BJ (cell line): ENCODE results near the gene NNMT. TPM values are rescaled to one million over a fixed set of nuclear protein-coding genes. Genes with fewer than 3 reads are reported as not detected.
A peak's percentile ranks its signal among the peaks of the same experiment; 100 is the strongest.

ENCODE experiments used
- CTCF ChIA-PET: fragments of 350-600 bp; formaldehyde crosslinking; extraction: SDS; loops from one replicate; lab custom pipeline; 2021; ENCODE audit warnings: antibody characterized with exemption, inconsistent platforms; lab: Yijun Ruan, JAX
- POLR2A ChIA-PET: fragments of 300-600 bp; sonication (Branson Sonifier 250); formaldehyde crosslinking; extraction: SDS; loops from one replicate; lab custom pipeline; 2021; ENCODE audit warnings: antibody characterized with exemption; lab: Charles Lee
- DNase-seq: peaks from one replicate; pipeline ENCODE4 v3.0.0-alpha.2; 2011; ENCODE audit warnings: low read depth
- H3K27me3 ChIP-seq: 2 replicates; pipeline ENCODE4 v1.6.0; 2011; ENCODE audit warnings: low read length; ENCODE audit not compliant: control insufficient read depth, insufficient read depth
- H3K36me3 ChIP-seq: 2 replicates; pipeline ENCODE4 v1.5.1; 2011; ENCODE audit warnings: low read length; ENCODE audit not compliant: control insufficient read depth, insufficient read depth
- H3K4me3 ChIP-seq: 2 replicates; pipeline ENCODE4 v1.5.1; 2011; ENCODE audit warnings: low read depth, mild to moderate bottlenecking, control low read depth, low read length
- CTCF ChIP-seq: IDR thresholded peaks from 2 replicates; pipeline ENCODE4 v1.5.1; 2011; ENCODE audit warnings: low read depth, mild to moderate bottlenecking, control low read depth, inconsistent platforms, low read length, moderate library complexity; ENCODE audit not compliant: insufficient read depth
- polyA plus RNA-seq: library from polyadenylated mRNA; depleted of rRNA; stranded (reverse); fragments of >200 nt; gene quantifications from 2 replicates; pipeline ENCODE4 v1.2.3, GENCODE V29; 2011

Gene NNMT
- polyA plus RNA-seq, 1 experiment = 724 TPM

GRCh38 chr11:114308689-114309089 is 12.5 kb downstream of the NNMT start:
- ChIA-PET POLR2A (interaction anchor here (3.8 kb wide), 1 partner anchor 13 kb away, joined by 43 read pairs; the partner anchor contains the start of gene NNMT), CTCF (interaction anchor here (3.4 kb wide), 1 partner anchor 27 kb away, joined by 15 read pairs; no protein-coding TSS in a partner anchor)
- Histone ChIP-seq H3K4me3 (no peak overlapping the region), H3K27me3 (no peaks in the 10 kb centered on the region), H3K36me3 (peaks cover 21% of the 10 kb centered on the region)
- peak; percentile 25 for DNase-seq
- TF ChIP-seq CTCF = no peak

- no peak for DNase-seq
- TF ChIP-seq CTCF = no peak
- H3K27me3 ChIP-seq = no peaks in the 10 kb centered on the region
- peaks cover 24% of the 10 kb centered on the region for H3K36me3 ChIP-seq
- ChIA-PET POLR2A (interaction anchor here (3.8 kb wide), 1 partner anchor 14 kb away, joined by 43 read pairs; the partner anchor contains the start of gene NNMT), CTCF (interaction anchor here (3.4 kb wide), 1 partner anchor 28 kb away, joined by 15 read pairs; no protein-coding TSS in a partner anchor)
- no peak overlapping the region for H3K4me3 ChIP-seq
Observed at GRCh38 chr11:114309517-114309916, 13.3 kb downstream of the NNMT start.

- POLR2A ChIA-PET = interaction anchor here (3.8 kb wide), 1 partner anchor 14 kb away, joined by 43 read pairs; the partner anchor contains the start of gene NNMT
- no peak for TF ChIP-seq CTCF
- no peak for DNase-seq
- Histone ChIP-seq H3K4me3 (no peak overlapping the region), H3K36me3 (peaks cover 26% of the 10 kb centered on the region), H3K27me3 (no peaks in the 10 kb centered on the region)
- CTCF ChIA-PET = interaction anchor here (3.4 kb wide), 1 partner anchor 29 kb away, joined by 15 read pairs; no protein-coding TSS in a partner anchor
Observed at GRCh38 chr11:114310095-114310494, 13.9 kb downstream of the NNMT start.

- DNase-seq = no peak
- CTCF ChIA-PET = interaction anchor here (3.4 kb wide), 1 partner anchor 31 kb away, joined by 15 read pairs; no protein-coding TSS in a partner anchor
- Histone ChIP-seq H3K36me3 (peaks cover 30% of the 10 kb centered on the region), H3K27me3 (no peaks in the 10 kb centered on the region), H3K4me3 (no peak overlapping the region)
- TF ChIP-seq CTCF = no peak
- POLR2A ChIA-PET = no interaction called here
Observed at GRCh38 chr11:114311946-114312345, 15.7 kb downstream of the NNMT start.

GRCh38 chr11:114314096-114314495 is 17.9 kb downstream of the NNMT start:
- H3K4me3 ChIP-seq = no peak overlapping the region
- CTCF ChIA-PET = interaction anchor here (0.8 to 1.8 kb wide), 2 partner anchors 10 to 24 kb away, joined by 3 to 6 read pairs; no protein-coding TSS in a partner anchor
- DNase-seq = no peak

More at GRCh38 chr11:114314096-114314495, 17.9 kb downstream of the NNMT start:
- TF ChIP-seq CTCF = no peak
- H3K36me3 ChIP-seq = peaks cover 28% of the 10 kb centered on the region
- POLR2A ChIA-PET = no interaction called here
- H3K27me3 ChIP-seq = no peaks in the 10 kb centered on the region
